K562 (cell line): ENCODE results near the gene DNAJC8. TPM values are rescaled to one million over a fixed set of nuclear protein-coding genes. Genes with fewer than 3 reads are reported as not detected.
A peak's percentile ranks its signal among the peaks of the same experiment; 100 is the strongest.

ENCODE experiments used
- ATF3 ChIP-seq, 2 experiments: fragments of 450-650 bp in 1 of 2; sonication (generic) in 1 of 2; formaldehyde crosslinking in 1 of 2; IDR thresholded peaks in 1 of 2; conservative IDR thresholded peaks in 1 of 2; 2 replicates each; pipeline versions ENCODE4 v1.6.1 to v1.8.1; 2016 to 2023; ENCODE audit warnings: mild to moderate bottlenecking in 2 of 2, moderate library complexity in 2 of 2, inconsistent platforms in 1 of 2, missing genetic modification reagents in 1 of 2
- HES1 ChIP-seq: fragments of 450-650 bp; IDR thresholded peaks from 2 replicates; pipeline ENCODE4 v1.6.1; 2016; ENCODE audit warnings: low read depth, mild to moderate bottlenecking, moderate library complexity
- LEF1 ChIP-seq: fragments of 450-650 bp; IDR thresholded peaks from 2 replicates; pipeline ENCODE4 v1.6.1; 2016; ENCODE audit warnings: mild to moderate bottlenecking
- POU5F1 ChIP-seq: fragments of 150-350 bp; IDR thresholded peaks from 2 replicates; pipeline ENCODE4 v1.6.1; 2014; ENCODE audit warnings: borderline replicate concordance, low read length, low read depth, mild to moderate bottlenecking; ENCODE audit not compliant: partially characterized antibody
- TARDBP ChIP-seq: fragments of 450-650 bp; IDR thresholded peaks from 2 replicates; pipeline ENCODE4 v1.6.1; 2016
- ZFP36 ChIP-seq: fragments of 150-350 bp; IDR thresholded peaks from 2 replicates; pipeline ENCODE4 v1.6.1; 2018; ENCODE audit warnings: low read length, low read depth; ENCODE audit not compliant: partially characterized antibody
- ZNF511 ChIP-seq: sonication (generic); formaldehyde crosslinking; IDR thresholded peaks from 2 replicates; pipeline ENCODE4 v1.8.0; 2022; ENCODE audit warnings: mild to moderate bottlenecking, missing genetic modification reagents
- ZNF518B ChIP-seq: fragments of 250-450 bp; sonication (Bioruptor Pico); IDR thresholded peaks from 2 replicates; pipeline ENCODE4 v1.5.0; 2021; ENCODE audit warnings: mild to moderate bottlenecking, moderate library complexity
- polyA plus RNA-seq, 8 experiments: library from polyadenylated mRNA; depleted of rRNA in 4 of 8; stranded (reverse) in 5 of 8; unstranded in 3 of 8; fragments of >200 nt; fragmentation: Nextera tagmentation in 2 of 8; fragmentation: Illumina TruSeq in 1 of 8; extraction: Ambion mirVana in 2 of 8; extraction: Trizol in 1 of 8; gene quantifications; 2 replicates each; pipeline versions ENCODE4 v1.2.1 to v1.2.3, GENCODE V29; 2011 to 2014; ENCODE audit warnings: inconsistent platforms in 1 of 8, missing spikeins in 1 of 8
- total RNA-seq, 7 experiments: library from RNA; depleted of rRNA in 6 of 7; stranded (reverse); fragments of >200 nt in 6 of 7; fragmentation: Illumina TruSeq in 2 of 7; extraction: Trizol in 2 of 7; gene quantifications; 2 replicates each; pipeline versions ENCODE4 v1.2.1 to v1.2.3, GENCODE V29; 2011 to 2021; ENCODE audit warnings: low replicate concordance in 1 of 7

The DNAJC8 gene
- total and polyA plus RNA-seq, 9 of the 15 experiments (the other 6 are each of a cell fraction or from before 2014, with no cell fraction given): 143 to 508 (median 209) TPM

GRCh38 chr1:28172713-28173150 lies 60.1 kb downstream of the DNAJC8 start (continued):
- TF ChIP-seq ZNF511 (CRISPR knock-in tag) (no peak), POU5F1 (no peak), TARDBP (0 out of 2 replicates have a peak, but pooled peaks have one; percentile 58), ATF3 (IDR thresholded peaks at IDR 0.05) (0 out of 2 replicates have a peak, but pooled peaks have one; percentile 8), ATF3 (CRISPR knock-in tag; conservative IDR thresholded peaks at IDR 0.05) (no peak), LEF1 (peak; percentile 96), HES1 (peak; percentile 96), ZFP36 (peak; percentile 42), ZNF518B (no peak)
- TF ChIP-seq, all 486 proteins: peak for 132
